Right forelimb (tissue), 1 donor: ENCODE measurements around the gene COL4A1.

Source experiments
- DNase-seq: peaks from one replicate; pipeline ENCODE4 v3.0.0-alpha.2; 2018

COL4A1 gene

DNA sequence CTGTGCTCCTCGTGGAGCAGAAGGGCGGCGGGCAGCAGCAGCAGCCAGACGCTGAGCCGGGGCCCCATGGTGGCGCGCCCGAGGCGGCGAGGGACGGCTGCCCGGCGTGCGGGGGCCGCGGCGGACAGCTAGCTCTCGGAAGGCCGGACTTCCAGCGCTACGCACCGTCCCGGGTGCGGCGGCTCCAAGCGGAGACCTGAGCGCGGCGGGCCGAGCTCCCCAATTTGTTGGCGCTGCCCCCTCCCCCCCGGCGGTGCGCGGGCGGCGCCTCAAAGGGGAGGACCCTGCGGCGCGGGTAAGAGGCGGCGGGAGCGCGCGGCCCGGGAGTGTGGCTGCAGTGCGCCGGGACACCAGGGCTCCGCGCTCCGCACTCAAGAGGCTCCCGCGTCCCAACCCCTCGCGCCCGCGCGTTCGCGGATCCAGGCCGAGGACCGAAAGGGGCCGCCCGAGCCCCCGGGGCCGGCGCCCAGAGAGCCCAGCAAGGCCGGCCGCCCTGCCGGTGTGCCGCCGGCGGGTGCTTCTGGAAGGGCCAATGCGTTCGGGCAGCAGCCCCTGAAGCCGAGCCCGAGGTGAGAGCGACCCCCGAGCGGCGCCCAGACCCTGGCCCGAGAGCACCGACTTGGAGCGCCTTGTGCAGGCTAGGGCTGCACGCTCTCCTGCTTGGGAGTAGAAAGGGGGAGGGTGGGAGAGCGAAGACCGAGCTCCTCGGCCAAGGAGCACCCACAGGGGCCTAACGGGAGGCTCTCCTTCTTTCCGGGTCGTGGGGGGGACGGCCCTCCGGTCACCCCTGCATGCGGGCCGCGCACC is at the start of gene COL4A1, which contains the start of gene COL4A2:
Gene COL4A1, minus strand, starts transcription at position 198 of the 807 bp plus-strand sequence. Its CDS starts 130 bp downstream, at position 68.
Gene COL4A2, plus strand, starts transcription at position 325 of the 807 bp plus-strand sequence. CDS start 620 bp downstream, outside the sequence.
- DNase-seq, result peak; percentile 86

DNA sequence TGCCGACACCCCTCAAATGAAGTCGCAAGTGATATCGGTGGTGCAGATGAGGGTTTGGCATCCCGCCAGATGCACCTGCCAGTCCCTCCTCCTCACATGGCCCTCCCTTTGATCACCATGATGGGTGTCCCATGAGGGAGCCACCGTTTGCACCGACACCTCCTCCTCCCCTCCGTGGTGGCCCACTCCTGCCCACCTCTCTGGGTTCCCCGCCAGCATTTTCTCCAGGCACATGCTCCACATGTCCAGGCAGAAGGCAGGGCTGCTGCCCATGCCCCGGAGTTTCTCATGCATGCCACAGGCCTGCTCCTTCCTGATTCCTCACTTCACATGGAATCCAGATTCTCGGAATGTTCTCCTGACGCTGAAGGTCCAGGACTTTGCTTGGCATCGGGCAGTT is 49.4 kb upstream of the COL4A1 start:
- no peak for DNase-seq

DNA sequence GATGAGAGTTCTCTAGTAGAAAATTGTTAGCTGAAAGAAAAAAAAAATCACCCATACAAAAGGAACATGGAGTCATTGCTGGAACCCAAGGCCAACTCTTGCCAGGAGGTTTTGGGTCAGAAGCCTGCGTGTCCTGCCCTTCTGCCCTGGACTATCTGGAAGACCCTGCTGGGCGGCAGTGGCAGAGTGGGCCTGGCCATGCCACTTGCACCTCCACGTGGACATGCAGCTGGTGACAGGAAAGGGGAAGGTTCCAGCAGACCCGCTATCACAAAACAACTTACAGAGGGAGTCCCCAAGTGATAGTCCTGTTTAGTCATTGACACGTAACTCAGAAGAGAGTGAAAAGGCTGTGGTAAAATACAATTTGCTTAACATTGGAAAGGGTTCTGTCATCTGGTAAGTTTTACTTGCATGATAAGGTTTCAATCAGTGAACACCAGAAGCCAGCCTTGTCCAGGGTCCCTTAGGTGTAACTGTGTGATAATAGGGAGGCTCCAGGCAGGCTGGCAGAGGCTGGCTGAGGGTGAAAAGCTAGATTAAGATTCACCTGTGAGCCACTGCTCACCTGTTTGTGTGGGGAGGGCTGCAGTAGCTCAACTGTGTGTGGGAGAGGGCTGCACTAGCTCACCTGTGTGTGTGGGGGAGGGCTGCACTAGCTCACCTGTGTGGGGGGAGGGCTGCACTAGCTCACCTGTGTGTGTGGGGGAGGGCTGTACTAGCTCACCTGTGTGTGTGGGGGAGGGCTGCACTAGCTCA is 47.9 kb upstream of the COL4A1 start:
- no peak for DNase-seq

DNA sequence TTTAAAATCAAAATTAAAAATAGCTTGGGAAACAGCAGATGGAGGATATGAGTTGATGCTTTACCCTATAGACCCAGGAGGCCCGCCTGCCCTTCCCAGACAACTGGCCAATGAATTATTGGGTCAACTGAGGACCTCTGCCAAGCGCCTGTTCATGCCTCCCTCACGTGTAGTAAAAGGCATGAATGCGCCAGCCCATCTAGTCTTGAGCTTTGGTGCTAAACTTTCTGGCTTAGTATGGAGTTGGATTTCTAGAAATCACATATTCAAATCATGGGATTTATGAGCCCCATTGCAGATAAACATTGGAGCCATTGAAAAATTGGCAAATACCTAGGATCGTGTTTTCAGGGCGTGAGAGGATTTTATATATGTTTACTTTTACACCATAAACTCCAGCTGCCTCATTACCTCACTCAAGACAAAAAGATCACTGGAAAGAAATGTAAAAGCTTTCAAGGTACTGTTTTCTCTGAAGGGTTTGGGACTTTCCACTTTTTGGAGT is 47.2 kb upstream of the COL4A1 start:
- no peak for DNase-seq

DNA sequence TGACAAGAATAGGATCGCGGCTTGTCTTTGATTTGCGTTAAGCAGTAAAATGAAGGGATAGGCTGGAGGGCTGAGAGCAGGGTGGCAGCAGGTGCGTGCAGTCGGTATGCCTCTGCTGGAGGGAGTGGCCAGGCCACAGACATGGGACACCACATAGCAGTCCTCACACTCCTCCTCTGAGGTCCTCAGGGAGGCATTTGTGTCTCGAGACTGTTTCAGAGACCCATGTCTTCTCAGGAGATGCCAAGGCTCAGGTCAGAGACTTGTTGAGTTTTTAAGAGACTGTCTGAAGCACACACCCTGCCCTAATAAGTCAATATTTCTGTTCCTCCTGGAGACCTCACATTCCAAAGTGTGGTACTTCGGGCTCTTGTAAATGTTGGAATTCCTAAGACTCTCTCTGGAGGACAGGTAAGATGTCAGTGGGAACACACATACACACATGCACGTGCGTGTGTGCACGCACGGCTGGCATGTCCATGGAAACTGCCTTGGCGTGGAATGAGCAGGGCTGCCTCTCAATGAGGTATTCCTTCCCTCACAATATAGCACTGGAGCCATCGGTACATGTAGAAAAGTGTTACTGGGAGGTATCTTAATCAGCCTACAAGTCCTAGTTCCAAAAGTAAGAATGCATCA is 46.5 kb upstream of the COL4A1 start:
- DNase-seq, result no peak

DNA sequence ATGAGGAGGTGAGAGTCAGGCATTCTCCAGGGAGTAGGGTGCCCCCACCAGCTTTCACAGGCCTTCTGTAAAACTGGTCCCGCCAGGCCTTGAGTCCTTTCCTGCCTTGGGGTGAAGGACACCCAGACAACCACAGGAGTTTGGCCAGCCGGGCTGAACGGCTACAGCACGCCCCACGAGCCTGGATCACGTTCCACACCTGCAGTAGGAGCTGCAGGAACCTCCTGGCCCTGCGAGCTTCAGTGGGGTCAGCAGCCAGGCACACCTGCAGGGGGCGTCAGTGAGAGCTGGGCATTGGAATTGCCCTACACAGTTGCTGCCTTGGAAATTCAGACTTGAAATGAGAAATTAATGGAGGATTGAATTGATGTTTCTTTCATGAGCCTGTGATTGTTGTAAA is 45.8 kb upstream of the COL4A1 start:
- no peak for DNase-seq

DNA sequence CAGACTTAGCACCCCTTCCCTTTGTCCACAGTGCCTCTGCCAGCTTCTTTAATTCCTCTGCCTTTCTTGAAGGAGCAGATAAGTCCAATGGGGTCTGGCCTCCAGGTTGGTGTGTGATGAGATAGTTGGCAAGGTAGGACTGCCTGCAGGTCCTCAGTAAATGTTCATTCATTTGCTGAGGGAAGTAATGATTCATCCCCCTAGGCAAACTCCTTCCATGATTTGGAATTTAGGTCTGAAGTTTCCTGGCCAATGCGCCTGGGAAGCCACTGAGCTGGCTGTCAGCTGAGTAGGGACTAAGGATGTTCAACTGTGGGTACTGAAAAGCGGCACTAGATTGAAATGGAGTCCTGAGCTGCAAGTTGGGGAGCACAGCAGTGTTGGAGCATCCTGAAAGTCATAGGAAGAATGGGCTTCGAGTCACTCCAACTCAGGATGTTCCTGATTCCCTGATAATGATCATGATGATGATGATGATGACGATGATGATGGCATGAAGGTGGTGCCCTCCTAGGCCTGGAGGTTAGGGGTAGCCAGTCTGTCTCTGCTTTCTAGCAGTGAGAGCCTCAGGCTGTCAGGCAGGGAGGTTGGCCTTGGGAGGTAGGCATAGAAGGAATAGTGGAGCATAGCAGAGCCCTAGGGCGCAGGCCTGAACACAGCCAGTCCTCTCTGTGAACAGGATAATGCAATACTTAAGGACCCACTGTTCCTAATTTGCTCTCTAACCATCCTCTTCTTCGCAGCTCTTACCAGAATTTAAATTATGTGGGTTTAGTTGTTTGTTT is 44.9 kb upstream of the COL4A1 start:
- no peak for DNase-seq

DNA sequence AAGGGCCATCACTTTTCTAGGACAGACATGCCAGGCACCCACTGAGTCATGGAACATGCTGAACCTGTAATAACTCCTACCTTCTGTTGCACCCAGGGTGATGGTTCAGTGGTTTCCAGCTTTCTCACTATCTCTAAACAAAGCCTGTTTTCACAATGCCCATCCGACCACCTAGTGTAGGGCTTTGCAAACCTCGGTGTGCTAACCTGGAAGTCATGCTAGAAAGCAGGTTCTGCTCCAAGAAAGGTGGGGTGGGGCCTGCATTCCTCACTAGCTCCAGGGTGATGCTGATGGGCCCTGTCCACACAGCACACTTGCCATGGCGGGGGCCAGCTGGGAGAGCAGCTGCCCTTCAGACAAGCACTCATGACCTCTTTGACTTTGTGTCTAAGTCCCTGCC is 43.6 kb upstream of the COL4A1 start:
- no peak for DNase-seq

DNA sequence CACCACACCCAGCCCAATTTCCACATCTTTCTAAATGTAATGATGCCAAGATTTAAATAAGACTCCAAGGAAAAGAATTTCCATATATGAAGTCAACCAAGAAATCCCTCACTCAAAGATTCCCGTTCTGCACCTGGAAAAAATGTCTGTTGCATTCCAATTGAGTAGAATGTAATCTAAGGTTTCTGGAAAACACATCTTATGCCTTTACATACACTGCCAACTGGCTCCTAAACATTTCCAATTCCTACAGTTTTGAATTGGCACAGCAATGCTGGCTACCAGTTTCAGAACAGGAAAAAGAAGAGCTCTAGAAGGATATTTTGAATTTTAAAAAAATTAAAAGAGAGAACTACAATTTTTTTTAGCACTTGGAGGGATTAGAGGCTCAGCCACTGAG is 43.1 kb upstream of the COL4A1 start:
- DNase-seq, result no peak

DNA sequence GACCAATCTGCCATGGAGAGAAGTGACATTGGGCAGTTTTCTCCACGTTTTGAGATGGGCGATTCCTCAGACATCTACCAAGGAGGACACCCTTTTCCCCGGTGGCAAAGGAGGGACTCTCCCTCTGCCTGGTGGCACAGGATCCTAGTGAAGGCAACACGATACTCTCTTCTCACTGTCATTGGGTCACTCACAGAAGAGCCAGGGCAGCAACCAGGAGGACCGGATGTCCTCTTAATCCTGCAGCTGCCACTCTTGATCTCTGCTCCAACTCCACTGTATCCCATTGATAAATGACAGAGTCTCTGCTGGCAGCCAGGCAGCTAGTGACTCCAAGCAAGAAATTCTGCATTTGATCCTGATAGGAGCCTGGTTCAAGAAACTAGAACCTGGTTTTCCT is 42.3 kb upstream of the COL4A1 start:
- no peak for DNase-seq

DNA sequence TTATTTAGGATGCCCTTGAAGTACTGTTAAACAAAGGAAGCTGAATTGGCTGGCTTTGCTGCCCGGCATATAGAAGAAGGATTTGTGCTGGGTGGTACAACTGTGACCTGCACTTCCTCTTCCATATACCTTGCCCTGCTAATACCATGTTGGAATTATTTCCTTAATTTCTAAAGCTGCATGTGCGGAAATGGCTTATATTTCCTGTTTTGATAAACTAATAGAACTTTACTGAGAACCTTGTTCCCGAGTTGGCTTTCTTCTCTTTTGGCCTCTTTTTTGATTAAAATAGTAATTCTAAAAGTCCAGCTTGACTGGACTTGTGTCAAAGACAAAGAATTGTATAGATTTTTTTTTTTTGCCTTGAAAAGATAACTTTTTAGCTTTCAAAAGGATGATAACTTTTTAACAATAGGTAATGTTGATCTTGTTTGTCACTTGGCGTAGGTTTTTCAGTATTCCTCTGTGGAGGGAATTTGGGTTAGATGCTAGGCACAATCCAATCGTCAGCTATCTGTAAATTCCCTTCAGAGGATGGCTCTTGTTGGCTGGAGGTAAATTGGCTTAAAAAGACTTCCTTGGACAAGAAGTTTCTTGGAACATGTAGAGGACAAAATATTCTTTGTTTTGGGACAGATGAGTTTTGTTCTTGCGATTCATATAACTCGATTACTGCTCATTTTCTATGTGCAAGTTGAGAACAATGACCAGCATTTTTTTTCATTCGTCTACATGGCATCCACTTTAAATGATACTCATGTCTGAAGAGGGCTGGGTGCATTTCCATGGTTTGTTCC is 41.5 kb upstream of the COL4A1 start:
- no peak for DNase-seq

DNA sequence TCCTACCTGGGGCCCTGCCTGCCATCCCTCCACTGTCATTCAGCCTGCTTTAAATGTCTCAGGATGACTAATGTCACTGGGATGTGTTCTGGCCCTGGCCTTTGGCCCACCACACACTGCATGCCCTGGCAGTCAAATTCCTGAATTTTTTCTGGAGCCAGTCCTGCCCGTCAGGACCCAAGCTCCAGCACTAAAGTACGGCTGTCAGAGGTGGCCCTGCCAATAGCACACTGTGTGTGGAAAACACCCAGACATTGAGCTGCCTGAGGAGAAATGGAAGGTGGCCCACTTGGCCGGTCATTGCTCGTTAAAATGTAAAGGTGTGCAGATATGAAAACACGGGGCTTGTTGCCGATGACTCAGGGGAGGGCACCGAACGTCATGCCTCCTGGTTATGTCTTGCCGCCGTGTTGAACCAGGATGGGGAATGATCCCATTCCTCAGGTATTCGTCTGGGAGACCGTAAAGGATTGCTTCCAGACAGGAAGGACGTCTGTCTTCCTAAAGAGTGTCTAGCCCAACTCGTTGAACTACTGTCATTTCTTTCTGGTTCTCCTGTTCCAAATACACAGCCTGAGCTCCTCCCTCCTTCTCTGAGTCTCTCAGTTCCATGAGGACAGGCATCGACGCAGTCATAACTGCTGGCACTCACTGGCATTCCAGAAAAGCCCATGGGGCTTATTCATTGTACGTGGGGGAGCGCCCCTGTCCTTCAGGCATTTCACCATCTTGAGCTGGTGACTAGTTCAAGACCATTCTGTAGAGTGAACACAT is 40.8 kb upstream of the COL4A1 start:
- no peak for DNase-seq

DNA sequence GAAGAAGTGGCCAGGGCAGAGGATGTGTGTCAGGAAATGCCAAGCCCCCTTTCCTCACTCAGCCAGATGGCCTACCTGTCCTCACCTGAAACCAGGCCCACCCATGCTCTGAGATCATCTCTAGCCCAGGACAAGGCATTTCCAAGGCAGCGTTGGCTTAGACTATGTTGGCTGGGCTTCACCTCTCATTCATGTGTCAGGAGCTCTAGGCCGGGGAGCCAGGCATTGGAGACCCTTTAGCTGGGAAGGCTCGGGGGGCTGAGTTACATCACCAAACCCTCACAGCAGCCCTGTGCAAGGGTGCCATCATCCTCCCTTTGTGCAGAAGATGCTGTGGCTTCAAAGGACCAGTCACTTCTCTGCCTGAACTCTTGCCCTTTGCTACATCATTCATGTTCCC is 40.1 kb upstream of the COL4A1 start:
- DNase-seq, result no peak

DNA sequence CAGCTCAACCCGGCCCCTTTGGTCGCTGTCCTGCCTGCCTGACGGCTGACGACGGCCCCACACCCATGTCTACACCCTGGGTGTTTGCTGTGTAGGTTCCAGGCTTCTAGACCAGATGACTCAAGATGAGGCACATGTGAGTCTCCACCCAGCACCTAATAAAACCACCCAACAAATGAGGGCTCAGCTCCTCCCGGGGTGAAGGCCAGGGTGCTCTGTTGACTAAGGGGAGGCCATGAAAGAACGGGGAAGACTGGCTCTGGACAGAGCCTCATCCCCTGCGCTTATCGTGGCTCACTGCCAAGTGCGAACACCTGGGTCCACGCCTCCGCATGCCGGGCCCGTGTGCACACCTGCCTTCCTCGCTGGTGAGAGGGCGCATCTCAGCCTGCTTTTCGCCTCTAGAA is 39.7 kb upstream of the COL4A1 start:
- DNase-seq, result no peak

DNA sequence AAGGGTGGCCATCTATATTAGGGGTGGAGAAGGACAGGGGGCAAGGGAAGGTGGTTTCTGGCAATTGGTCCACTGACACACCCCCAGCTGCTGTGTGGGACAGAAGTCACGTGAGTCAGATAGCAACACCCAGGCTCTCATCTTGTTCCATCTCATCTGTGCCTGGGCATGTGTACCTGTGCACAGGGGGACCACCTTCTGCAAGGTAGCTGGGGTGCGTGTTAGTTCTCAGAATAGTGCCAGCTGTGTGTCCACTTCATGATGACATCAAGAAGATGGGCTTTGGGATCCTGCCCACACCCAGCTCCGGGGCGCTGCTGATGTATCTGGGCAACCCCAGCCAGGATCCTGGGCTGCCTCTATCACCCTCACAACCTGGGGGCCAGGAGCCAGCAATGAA is 38.7 kb upstream of the COL4A1 start:
- no peak for DNase-seq

DNA sequence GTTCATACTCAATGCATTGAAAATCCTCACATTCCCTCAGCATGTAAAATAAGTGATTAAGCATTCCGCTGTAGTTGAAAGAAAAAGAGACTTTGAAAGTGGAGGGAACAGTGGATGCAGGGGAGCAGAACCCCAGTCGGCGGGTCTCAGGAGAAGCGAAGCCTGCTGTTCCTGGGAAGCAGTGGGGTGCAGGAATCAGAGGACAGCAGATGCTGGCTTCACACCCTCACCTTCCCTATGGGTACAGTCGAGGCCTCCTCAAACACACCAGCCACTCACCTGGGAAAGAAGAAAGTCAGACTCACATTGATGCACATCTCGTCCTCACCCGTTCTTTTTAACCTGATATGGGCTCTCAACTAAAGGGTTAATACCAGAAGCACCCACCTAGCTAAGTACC is 38.3 kb upstream of the COL4A1 start:
- DNase-seq, result no peak

DNA sequence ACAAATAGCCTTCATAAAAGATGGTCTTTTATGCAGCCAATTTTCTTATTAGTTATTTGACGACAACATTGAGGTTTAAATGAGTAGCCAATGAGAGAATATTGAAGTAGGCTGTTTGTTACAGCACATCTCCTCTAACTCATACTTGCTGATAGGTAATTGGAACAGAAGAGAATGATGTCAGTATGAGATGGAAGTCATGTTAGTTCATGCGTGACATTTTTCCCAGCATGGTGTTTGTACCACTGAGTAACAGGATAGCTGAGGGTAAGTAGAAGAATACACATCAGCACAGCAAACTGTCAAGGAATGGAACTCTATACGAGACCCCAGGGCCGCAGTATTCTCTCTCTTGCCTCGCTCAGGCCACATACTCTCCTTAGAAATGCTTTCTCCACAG is 37.4 kb upstream of the COL4A1 start:
- DNase-seq, result peak; percentile 9

DNA sequence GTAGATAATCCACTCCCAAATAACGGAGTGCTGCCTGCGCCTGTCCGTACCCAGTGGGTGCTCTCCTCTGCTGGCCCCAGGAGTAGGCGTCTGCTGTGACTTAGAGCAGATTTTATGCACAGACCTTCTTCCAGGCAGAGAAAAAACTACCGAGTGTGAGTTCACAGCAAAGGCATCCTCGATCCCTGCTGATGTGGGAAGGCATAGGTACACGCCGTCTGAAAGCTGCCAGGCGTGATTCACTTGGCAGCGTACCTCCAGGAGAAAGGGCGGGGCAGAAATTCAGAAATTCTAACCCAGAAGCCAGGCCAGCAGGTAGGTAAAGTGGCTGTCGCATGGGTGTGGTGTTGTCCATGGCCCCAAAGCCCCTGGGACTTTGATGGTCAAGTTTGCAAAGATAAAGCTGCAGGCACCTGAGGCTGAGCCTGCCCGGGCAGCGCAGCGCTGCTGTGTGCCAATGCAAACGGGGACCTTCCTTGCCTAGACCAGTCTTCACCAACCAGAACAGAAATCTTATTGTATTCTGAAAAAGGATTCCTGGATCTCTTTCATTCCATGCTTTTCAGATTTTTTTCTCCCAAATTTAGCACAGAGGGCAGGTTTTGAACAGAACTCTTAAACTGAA is 36.4 kb upstream of the COL4A1 start:
- DNase-seq, result peak; percentile 26

DNA sequence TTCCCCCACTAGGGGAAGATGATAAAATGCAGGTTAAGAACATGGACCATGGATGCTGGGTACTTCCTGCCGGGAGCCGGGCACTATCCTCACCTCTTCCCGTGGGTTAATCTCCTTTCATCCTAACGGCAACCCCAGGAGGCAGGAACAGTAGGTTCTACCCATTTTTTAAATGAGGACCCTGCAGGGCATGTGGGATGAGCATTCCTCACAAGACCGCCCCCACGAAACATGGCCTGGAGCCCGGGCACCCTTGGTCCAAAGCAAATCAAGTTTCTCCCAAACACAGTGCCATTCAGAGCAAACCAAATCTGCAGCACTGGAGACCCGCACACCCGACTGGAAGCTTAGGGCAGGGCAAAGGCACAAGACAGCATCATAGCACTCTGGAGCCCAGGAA is 35.5 kb upstream of the COL4A1 start:
- peak; percentile 28 for DNase-seq

DNA sequence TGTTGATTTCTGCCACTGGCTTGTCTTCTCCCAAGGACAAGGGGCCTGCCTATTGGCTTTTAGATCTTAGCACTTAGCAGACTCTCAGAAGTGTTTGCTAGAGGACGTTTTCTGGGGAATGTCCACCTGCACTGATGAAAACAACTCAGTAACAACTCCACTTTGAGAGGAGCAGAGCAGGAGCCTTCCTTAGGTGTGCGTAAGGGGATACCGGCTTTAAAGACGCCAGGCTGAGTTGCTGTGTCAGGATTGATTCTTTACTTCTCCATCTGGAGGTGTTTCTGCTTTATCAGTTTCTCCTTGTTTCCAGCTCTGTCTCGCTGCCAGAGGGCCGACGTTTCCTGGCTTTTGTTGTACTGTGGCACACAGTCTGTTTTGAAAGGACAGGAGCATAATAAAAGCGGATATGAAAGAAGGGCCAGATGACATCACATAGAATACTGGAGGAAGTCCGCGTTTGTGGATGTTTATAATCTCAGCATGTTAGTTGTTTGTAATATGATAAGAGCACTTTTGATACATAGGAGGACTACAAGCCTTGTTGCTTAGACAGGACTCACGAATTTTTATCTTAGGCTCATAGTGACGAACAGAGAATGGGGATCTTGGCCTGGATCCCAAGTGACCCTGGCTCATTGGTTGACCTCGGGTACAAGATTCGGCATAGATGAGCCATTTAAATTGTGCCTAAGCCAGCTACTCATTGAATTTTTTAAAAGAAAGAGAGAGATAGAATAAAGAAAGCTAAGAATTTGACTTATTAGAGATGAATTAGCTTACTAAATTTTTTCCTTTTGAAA is 34.7 kb upstream of the COL4A1 start:
- DNase-seq, result peak; percentile 43
